ENCODE results near the gene ANKRD39. TPM values are rescaled to one million over a fixed set of nuclear protein-coding genes. Genes with fewer than 3 reads are reported as not detected.

The ANKRD39 gene
- total and polyA plus RNA-seq, 10 donors: 13.6 to 32.2 (median 20.4) TPM

GRCh38 chr2:96798733-96799622, 58.8 kb downstream of the ANKRD39 start:
- WGBS, 5 donors: 89 to 93% (median 92%) methylated on average over 23 of the region's 23 CpGs
- Histone ChIP-seq H3K9me3 (no peaks in the 10 kb centered on the region), H3K4me1 (peaks cover 5 to 29% (median 16%) of the 10 kb centered on the region in 6 donors), H3K27me3 (replicated peaks in 1 of 7) (no peaks in the 10 kb centered on the region), H3K36me3 (peaks cover 0 to 51% (median 29%) of the 10 kb centered on the region in 6 donors), H3K4me3 (no peak overlapping the region), H3K27ac (no peak overlapping the region)
- intact Hi-C loops (cut with DNase I; ENCODE audit: low total_unique reads): no loop called here
- no peak for TF ChIP-seq POLR2A (IDR thresholded peaks at IDR 0.05)
- TF ChIP-seq POLR2AphosphoS5 (IDR thresholded peaks at IDR 0.05): no peak
- TF ChIP-seq CTCF (IDR thresholded peaks at IDR 0.05 in 8 of 11, conservative IDR thresholded peaks at IDR 0.05 in 3 of 11): no peak
- peak; percentile 70 for DNase-seq

Small RNAs within 50 kb of the gene (microRNA-seq; reads per million reads assigned to microRNA genes)
- 1.1 to 3.9 (median 2.2) reads per million in 3 donors for gene MIR3127

Small RNAs within 50 kb of the gene (small RNA-seq; reads per million reads assigned to genes)
- 0.83 to 1.7 (median 1.2) reads per million in 4 donors for gene MIR3127

Other genes with a start within 250 kb of the ANKRD39 start
- 10 to 100 TPM; 45.2 to 59.6 (median 51.1) TPM for gene KANSL3, start 219.7 kb downstream of the ANKRD39 start, total RNA-seq
- 10 to 100 TPM; 10.3 to 16.9 (median 15.3) TPM for gene KANSL3, start 219.7 kb downstream of the ANKRD39 start, polyA plus RNA-seq
- gene FER1L5, start 215.3 kb downstream of the ANKRD39 start, total RNA-seq: under 1 TPM in 5 of 7 donors, not detected in 2; 0.09 to 0.23 (median 0.13) TPM
- gene FER1L5, start 215.3 kb downstream of the ANKRD39 start, polyA plus RNA-seq: under 1 TPM in 2 of 3 donors, not detected in 1; 0.02 to 0.06 TPM
- gene LMAN2L, start 118.0 kb downstream of the ANKRD39 start, total RNA-seq: 10 to 100 TPM in 4 of 7 donors, 1 to 10 TPM in 3; 8.7 to 15.4 (median 10.8) TPM
- gene LMAN2L, start 118.0 kb downstream of the ANKRD39 start, polyA plus RNA-seq: 1 to 10 TPM; 5.8 to 7.1 (median 7.1) TPM
- gene CNNM4, start 97.1 kb downstream of the ANKRD39 start, total RNA-seq: 10 to 100 TPM in 3 of 7 donors, 1 to 10 TPM in 4; 5.7 to 14.4 (median 9.4) TPM
- 1 to 10 TPM; 1.5 to 3.3 (median 2.8) TPM for gene CNNM4, start 97.1 kb downstream of the ANKRD39 start, polyA plus RNA-seq
- 10 to 100 TPM; 20.7 to 37.8 (median 25.6) TPM for gene CNNM3, start 41.7 kb downstream of the ANKRD39 start, total RNA-seq
- 1 to 10 TPM; 3.7 to 7.8 (median 3.7) TPM for gene CNNM3, start 41.7 kb downstream of the ANKRD39 start, polyA plus RNA-seq
- gene ANKRD23, start 14.0 kb downstream of the ANKRD39 start, total RNA-seq: 10 to 100 TPM in 3 of 7 donors, 1 to 10 TPM in 4; 4.6 to 19.8 (median 9.3) TPM
- 1 to 10 TPM; 2.4 to 4.9 (median 3.9) TPM for gene ANKRD23, start 14.0 kb downstream of the ANKRD39 start, polyA plus RNA-seq
- 100 to 1,000 TPM in 2 of 7 donors, 10 to 100 TPM in 5; 59.7 to 205 (median 70.3) TPM for gene SEMA4C, start 12.1 kb upstream of the ANKRD39 start, total RNA-seq
- gene SEMA4C, start 12.1 kb upstream of the ANKRD39 start, polyA plus RNA-seq: 10 to 100 TPM in 2 of 3 donors, 1 to 10 TPM in 1; 6.1 to 37.2 (median 16.5) TPM
- gene FAM178B, start 128.6 kb upstream of the ANKRD39 start, total RNA-seq: 10 to 100 TPM in 2 of 7 donors, 1 to 10 TPM in 4, not detected in 1; 3.8 to 27.4 (median 8.9) TPM
- gene FAM178B, start 128.6 kb upstream of the ANKRD39 start, polyA plus RNA-seq: 1 to 10 TPM; 1.5 to 7.3 (median 4.2) TPM
- gene FAHD2B, start 236.9 kb upstream of the ANKRD39 start, total RNA-seq: 10 to 100 TPM in 2 of 7 donors, 1 to 10 TPM in 5; 4.6 to 12.8 (median 6.0) TPM
- 1 to 10 TPM; 7.7 to 9.5 (median 8.6) TPM for gene FAHD2B, start 236.9 kb upstream of the ANKRD39 start, polyA plus RNA-seq